22Rv1 (cell line): ENCODE measurements around the gene LILRA1.
"Not testable (repeated sequence)": the region's sequence is repeated elsewhere in the genome, so short reads cannot be mapped to it uniquely, and the experiment has no call there.

Source experiments
- H3K27ac ChIP-seq: fragments of 450-650 bp; 2 replicates; pipeline ENCODE4 v1.5.1; 2017
- CTCF ChIP-seq: fragments of 450-650 bp; IDR thresholded peaks from 2 replicates; pipeline ENCODE4 v1.5.1; 2017; ENCODE audit warnings: mild to moderate bottlenecking
- ZFX ChIP-seq: fragments of 450-650 bp; IDR thresholded peaks from 2 replicates; pipeline ENCODE4 v1.6.1; 2017; ENCODE audit warnings: antibody characterized with exemption, borderline replicate concordance

LILRA1 gene

DNA sequence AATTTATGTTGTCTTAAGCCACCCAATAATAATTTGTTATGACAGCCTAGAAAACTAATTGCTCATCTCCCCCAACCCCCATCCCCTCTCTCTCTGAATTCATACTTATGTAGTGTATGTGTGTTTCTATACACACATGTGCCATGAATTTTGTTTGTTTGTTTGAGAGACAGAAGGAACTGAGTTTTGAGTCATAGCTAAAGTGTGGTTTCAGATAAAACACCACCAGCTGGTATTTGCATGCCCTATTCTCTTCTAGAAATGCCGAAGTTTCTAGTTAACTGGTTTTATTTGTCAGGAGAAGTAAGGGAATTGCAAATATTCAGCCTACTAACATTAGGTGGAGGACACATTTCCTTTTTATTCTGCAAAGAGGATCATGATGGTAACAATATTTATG is 37.2 kb upstream of the LILRA1 start:
- TF ChIP-seq ZFX (no peak), CTCF (no peak)
- H3K27ac ChIP-seq = no peak overlapping the region

- no peak overlapping the region for H3K27ac ChIP-seq
- TF ChIP-seq ZFX (no peak), CTCF (no peak)
Observed at GRCh38 chr19:54558339-54558738, 35.1 kb upstream of the LILRA1 start.

DNA sequence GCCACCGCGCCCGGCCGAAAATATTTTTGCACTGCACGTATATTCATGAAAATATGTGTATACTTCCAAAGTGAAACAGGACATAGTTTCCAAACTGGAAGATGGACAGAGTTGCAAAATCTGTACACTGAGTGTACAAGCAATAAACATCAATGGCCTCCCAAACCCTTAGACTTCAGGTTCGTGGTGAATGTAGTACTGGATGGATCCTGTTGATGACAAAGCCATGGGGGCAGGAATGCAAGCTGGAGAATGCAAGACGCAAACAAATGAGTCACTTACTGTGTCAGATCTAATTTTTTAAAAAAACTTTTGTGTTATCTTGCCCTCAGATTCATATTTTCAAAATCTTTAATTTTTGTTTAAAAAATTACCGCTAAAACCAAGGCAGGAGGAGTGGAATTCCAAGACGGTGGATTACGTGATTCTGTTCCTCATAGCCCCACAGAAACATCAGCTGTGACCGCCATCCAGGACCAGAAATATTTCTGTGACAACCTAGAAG is 32.5 kb upstream of the LILRA1 start:
- TF ChIP-seq CTCF (no peak), ZFX (no peak)
- no peak overlapping the region for H3K27ac ChIP-seq

DNA sequence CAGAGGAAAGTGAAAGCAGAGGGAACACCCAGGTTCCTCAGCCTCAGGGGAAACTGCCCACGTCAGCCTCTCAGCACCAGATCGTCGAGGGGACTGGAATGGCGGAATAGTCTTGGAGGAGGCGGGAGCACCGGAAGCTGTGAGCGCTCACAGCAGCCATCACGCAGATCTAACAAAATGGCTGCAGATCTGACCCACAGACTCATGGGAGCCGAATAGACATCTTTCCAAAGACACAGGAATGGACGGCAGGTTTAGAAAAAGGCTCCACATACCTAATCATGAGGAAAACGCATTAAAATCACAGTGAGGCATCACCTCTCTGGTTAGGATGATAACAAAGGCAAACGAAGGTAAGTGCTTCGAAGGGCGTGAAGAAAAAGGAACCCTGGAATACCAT is 31.6 kb upstream of the LILRA1 start:
- no peak overlapping the region for H3K27ac ChIP-seq
- TF ChIP-seq CTCF (no peak), ZFX (no peak)

DNA sequence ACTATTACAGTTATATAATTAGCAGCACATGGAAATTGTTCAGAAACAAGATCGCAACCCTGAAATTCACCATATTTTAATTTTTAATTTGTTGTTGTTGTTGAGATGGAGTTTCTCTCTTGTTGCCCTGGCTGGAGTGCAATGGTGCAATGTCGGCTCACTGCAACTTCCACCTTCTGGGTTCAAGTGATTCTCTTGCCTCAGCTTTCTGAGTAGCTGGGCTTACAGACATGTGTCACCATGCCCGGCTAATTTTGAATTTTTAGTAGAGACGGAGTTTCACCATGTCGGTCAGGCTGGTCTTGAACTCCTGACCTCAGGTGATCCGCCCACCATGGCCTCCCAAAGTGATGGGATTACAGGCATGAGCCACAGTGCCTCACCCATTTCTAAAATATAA is 30.2 kb upstream of the LILRA1 start:
- H3K27ac ChIP-seq = not testable (repeated sequence)

DNA sequence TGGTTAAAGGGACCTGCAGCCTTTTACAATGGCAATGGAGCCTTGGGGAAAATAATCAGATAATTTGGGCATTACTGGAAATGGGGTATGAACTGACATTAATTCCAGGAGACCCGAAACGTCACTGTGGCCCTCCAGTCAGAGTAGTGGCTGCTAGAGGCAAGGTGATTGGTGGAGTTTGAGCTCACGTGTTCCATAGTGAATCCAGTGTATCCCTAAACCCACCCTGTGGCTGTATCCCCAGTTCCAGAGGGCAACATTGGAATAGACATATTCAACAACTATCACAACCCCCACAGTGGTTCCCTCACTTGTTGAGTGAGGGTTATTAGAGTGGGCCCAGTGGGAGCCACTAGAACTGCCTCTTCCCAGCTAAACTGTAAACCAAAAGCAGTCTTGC is 23.1 kb upstream of the LILRA1 start:
- H3K27ac ChIP-seq = no peak overlapping the region
- TF ChIP-seq CTCF (no peak), ZFX (no peak)

DNA sequence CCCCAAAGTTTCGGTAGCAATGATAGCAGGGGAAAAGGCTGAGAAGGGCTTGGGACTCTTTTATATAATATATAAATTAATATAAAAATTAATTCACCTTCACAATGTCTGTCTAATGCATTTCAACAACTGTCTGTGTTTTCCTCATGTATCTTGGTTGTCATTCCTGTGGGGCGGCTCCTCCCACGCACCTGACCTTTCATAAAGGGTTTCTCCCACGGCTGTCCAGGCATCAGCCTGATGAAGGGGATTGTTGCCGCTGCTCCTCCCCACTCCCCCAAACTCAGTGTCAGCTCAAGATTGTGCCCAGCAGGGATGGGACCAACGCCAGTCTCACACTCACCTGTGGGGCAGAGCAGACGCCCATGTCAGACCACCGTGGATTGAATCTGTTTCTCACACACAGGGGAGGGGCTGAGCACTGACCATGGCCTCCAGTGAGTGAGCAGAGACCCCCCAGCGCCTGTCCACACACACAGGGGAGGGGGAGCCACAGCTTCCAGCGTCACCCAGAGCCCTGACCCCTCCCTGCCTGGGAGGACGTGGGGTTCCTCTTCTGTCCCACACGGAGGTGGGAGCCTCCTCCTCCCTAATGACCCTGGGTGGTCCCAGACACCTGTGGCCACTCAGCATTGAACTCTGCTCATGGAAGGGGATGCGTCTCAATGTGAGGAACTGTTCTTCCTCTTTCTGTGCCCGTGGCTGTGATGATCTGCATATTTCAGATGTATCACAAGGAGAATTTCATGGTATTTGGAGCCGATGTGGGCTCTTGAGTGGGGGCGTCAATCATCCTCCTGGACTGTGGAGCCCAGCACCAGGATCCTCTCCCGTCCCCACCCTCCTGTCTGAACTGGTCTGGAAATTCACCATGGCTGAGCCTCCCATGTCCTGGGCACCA is 21.5 kb upstream of the LILRA1 start:
- H3K27ac ChIP-seq = not testable (repeated sequence)

- no peak overlapping the region for H3K27ac ChIP-seq
- TF ChIP-seq CTCF = no peak
- no peak for TF ChIP-seq ZFX
Observed at GRCh38 chr19:54572696-54573311, 20.6 kb upstream of the LILRA1 start.
